ENCODE data around the gene C19orf85. TPM values are rescaled to one million over a fixed set of nuclear protein-coding genes. Genes with fewer than 3 reads are reported as not detected.

Gene C19orf85
- total and polyA plus RNA-seq, 3 experiments from 2014 or later = not detected

GRCh38 chr19:55437410-55437809, 27.1 kb downstream of the C19orf85 start:
- H3K4me1 ChIP-seq (ENCODE audit: insufficient read depth, low read length) = peaks cover 15% of the 10 kb centered on the region
- POLR2A ChIA-PET = no interaction called here
- H3K9me3 Mint-ChIP-seq = peaks cover 0 to 3% (median 3%) of the 10 kb centered on the region in 5 donors
- peaks cover 0 to 5% (median 1%) of the 10 kb centered on the region in 3 donors for H3K36me3 Mint-ChIP-seq
- no peak overlapping the region for H3K27ac ChIP-seq (ENCODE audit: low read depth, low read length)
- H3K27ac Mint-ChIP-seq = no peak overlapping the region
- H3K4me3 ChIP-seq (ENCODE audit: low read length) = no peak overlapping the region
- peaks cover 44% of the 10 kb centered on the region for H3K27me3 ChIP-seq (ENCODE audit: insufficient read depth, low read length, poor library complexity, severe bottlenecking)
- H3K4me1 Mint-ChIP-seq = peaks cover 13 to 19% (median 14%) of the 10 kb centered on the region in 3 donors
- no peak for DNase-seq
- H3K4me3 Mint-ChIP-seq = no peak overlapping the region
- CTCF ChIA-PET = interaction anchor here (1.0 to 1.1 kb wide), 2 partner anchors 31 to 66 kb away, joined by 3 to 4 read pairs; no protein-coding TSS in a partner anchor
- peaks cover 43 to 51% of the 10 kb centered on the region in 2 donors for H3K27me3 Mint-ChIP-seq
- no peaks in the 10 kb centered on the region for H3K36me3 ChIP-seq (ENCODE audit: insufficient read depth, low read length)
- no peaks in the 10 kb centered on the region for H3K9me3 ChIP-seq (ENCODE audit: low read length)

GRCh38 chr19:55436847-55437246, 27.7 kb downstream of the C19orf85 start:
- Mint-ChIP-seq H3K36me3 (peaks cover 0 to 5% (median 1%) of the 10 kb centered on the region in 3 donors), H3K27me3 (peaks cover 46 to 54% of the 10 kb centered on the region in 2 donors), H3K4me1 (peaks cover 12 to 19% (median 13%) of the 10 kb centered on the region in 3 donors), H3K9me3 (peaks cover 0 to 3% (median 3%) of the 10 kb centered on the region in 5 donors), H3K27ac (no peak overlapping the region), H3K4me3 (no peak overlapping the region)
- peaks cover 12% of the 10 kb centered on the region for H3K4me1 ChIP-seq (ENCODE audit: insufficient read depth, low read length)
- no peaks in the 10 kb centered on the region for H3K36me3 ChIP-seq (ENCODE audit: insufficient read depth, low read length)
- H3K9me3 ChIP-seq (ENCODE audit: low read length) = no peaks in the 10 kb centered on the region
- H3K4me3 ChIP-seq (ENCODE audit: low read length) = no peak overlapping the region
- DNase-seq = no peak
- ChIA-PET CTCF (interaction anchor here (1.0 to 1.1 kb wide), 2 partner anchors 32 to 67 kb away, joined by 3 to 4 read pairs; no protein-coding TSS in a partner anchor), POLR2A (no interaction called here)
- peaks cover 48% of the 10 kb centered on the region for H3K27me3 ChIP-seq (ENCODE audit: insufficient read depth, low read length, poor library complexity, severe bottlenecking)
- H3K27ac ChIP-seq (ENCODE audit: low read depth, low read length) = no peak overlapping the region

- Mint-ChIP-seq H3K27me3 (peaks cover 43 to 57% of the 10 kb centered on the region in 2 donors), H3K4me1 (peaks cover 0 to 7% (median 1%) of the 10 kb centered on the region in 3 donors), H3K4me3 (no peak overlapping the region), H3K27ac (no peak overlapping the region), H3K36me3 (peaks cover 0 to 10% (median 0%) of the 10 kb centered on the region in 3 donors), H3K9me3 (peaks cover 0 to 3% (median 3%) of the 10 kb centered on the region in 5 donors)
- Histone ChIP-seq H3K36me3 (ENCODE audit: insufficient read depth, low read length) (no peaks in the 10 kb centered on the region), H3K27ac (ENCODE audit: low read depth, low read length) (no peak overlapping the region), H3K4me1 (ENCODE audit: insufficient read depth, low read length) (no peaks in the 10 kb centered on the region), H3K9me3 (ENCODE audit: low read length) (no peaks in the 10 kb centered on the region), H3K4me3 (ENCODE audit: low read length) (no peak overlapping the region), H3K27me3 (ENCODE audit: insufficient read depth, low read length, poor library complexity, severe bottlenecking) (peaks cover 41% of the 10 kb centered on the region)
- ChIA-PET CTCF (no interaction called here), POLR2A (no interaction called here)
- DNase-seq = no peak
These were observed 29.5 kb downstream of the C19orf85 start for GRCh38 chr19:55435020-55435419.

GRCh38 chr19:55434356-55434919, 30.1 kb downstream of the C19orf85 start:
- CTCF ChIA-PET = no interaction called here
- peaks cover 44 to 57% of the 10 kb centered on the region in 2 donors for H3K27me3 Mint-ChIP-seq
- H3K9me3 Mint-ChIP-seq = peaks cover 0 to 3% (median 3%) of the 10 kb centered on the region in 5 donors
- Histone ChIP-seq H3K27me3 (ENCODE audit: insufficient read depth, low read length, poor library complexity, severe bottlenecking) (peaks cover 36% of the 10 kb centered on the region), H3K4me1 (ENCODE audit: insufficient read depth, low read length) (no peaks in the 10 kb centered on the region), H3K9me3 (ENCODE audit: low read length) (no peaks in the 10 kb centered on the region), H3K36me3 (ENCODE audit: insufficient read depth, low read length) (no peaks in the 10 kb centered on the region), H3K27ac (ENCODE audit: low read depth, low read length) (no peak overlapping the region), H3K4me3 (ENCODE audit: low read length) (no peak overlapping the region)
- no peak overlapping the region for H3K4me3 Mint-ChIP-seq
- no peak overlapping the region for H3K27ac Mint-ChIP-seq
- DNase-seq = no peak
- H3K4me1 Mint-ChIP-seq = peaks cover 0 to 7% (median 0%) of the 10 kb centered on the region in 3 donors
- POLR2A ChIA-PET = no interaction called here
- peaks cover 0 to 10% (median 0%) of the 10 kb centered on the region in 3 donors for H3K36me3 Mint-ChIP-seq

GRCh38 chr19:55433292-55433691, 31.3 kb downstream of the C19orf85 start:
- Histone ChIP-seq H3K27me3 (ENCODE audit: insufficient read depth, low read length, poor library complexity, severe bottlenecking) (peaks cover 34% of the 10 kb centered on the region), H3K36me3 (ENCODE audit: insufficient read depth, low read length) (no peaks in the 10 kb centered on the region), H3K9me3 (ENCODE audit: low read length) (no peaks in the 10 kb centered on the region), H3K27ac (ENCODE audit: low read depth, low read length) (no peak overlapping the region), H3K4me3 (ENCODE audit: low read length) (no peak overlapping the region), H3K4me1 (ENCODE audit: insufficient read depth, low read length) (no peaks in the 10 kb centered on the region)
- CTCF ChIA-PET = no interaction called here
- peaks cover 0 to 2% (median 0%) of the 10 kb centered on the region in 5 donors for H3K9me3 Mint-ChIP-seq
- H3K27ac Mint-ChIP-seq = no peak overlapping the region
- POLR2A ChIA-PET = no interaction called here
- peaks cover 0 to 5% (median 0%) of the 10 kb centered on the region in 3 donors for H3K36me3 Mint-ChIP-seq
- H3K27me3 Mint-ChIP-seq = peaks cover 40 to 55% of the 10 kb centered on the region in 2 donors
- peaks cover 0 to 7% (median 0%) of the 10 kb centered on the region in 3 donors for H3K4me1 Mint-ChIP-seq
- no peak for DNase-seq
- H3K4me3 Mint-ChIP-seq = no peak overlapping the region

GRCh38 chr19:55432241-55432959, 32.2 kb downstream of the C19orf85 start:
- H3K9me3 ChIP-seq (ENCODE audit: low read length) = no peaks in the 10 kb centered on the region
- no peak for DNase-seq
- Mint-ChIP-seq H3K27ac (no peak overlapping the region), H3K4me1 (peaks cover 0 to 7% (median 0%) of the 10 kb centered on the region in 3 donors), H3K36me3 (peaks cover 0 to 5% (median 0%) of the 10 kb centered on the region in 3 donors), H3K9me3 (no peaks in the 10 kb centered on the region), H3K4me3 (no peak overlapping the region), H3K27me3 (peaks cover 39 to 58% of the 10 kb centered on the region in 2 donors)
- H3K27me3 ChIP-seq (ENCODE audit: insufficient read depth, low read length, poor library complexity, severe bottlenecking) = peaks cover 35% of the 10 kb centered on the region
- H3K4me1 ChIP-seq (ENCODE audit: insufficient read depth, low read length) = no peaks in the 10 kb centered on the region
- ChIA-PET POLR2A (no interaction called here), CTCF (no interaction called here)
- H3K27ac ChIP-seq (ENCODE audit: low read depth, low read length) = no peak overlapping the region
- no peaks in the 10 kb centered on the region for H3K36me3 ChIP-seq (ENCODE audit: insufficient read depth, low read length)
- no peak overlapping the region for H3K4me3 ChIP-seq (ENCODE audit: low read length)

- H3K36me3 Mint-ChIP-seq = peaks cover 0 to 5% (median 0%) of the 10 kb centered on the region in 3 donors
- no peak for DNase-seq
- Histone ChIP-seq H3K4me3 (ENCODE audit: low read length) (no peak overlapping the region), H3K36me3 (ENCODE audit: insufficient read depth, low read length) (no peaks in the 10 kb centered on the region), H3K4me1 (ENCODE audit: insufficient read depth, low read length) (no peaks in the 10 kb centered on the region), H3K27me3 (ENCODE audit: insufficient read depth, low read length, poor library complexity, severe bottlenecking) (peaks cover 35% of the 10 kb centered on the region), H3K9me3 (ENCODE audit: low read length) (no peaks in the 10 kb centered on the region), H3K27ac (ENCODE audit: low read depth, low read length) (no peak overlapping the region)
- H3K9me3 Mint-ChIP-seq = no peaks in the 10 kb centered on the region
- ChIA-PET POLR2A (no interaction called here), CTCF (no interaction called here)
- H3K27ac Mint-ChIP-seq = peak overlapping the region in 1 of 8 donors; percentile 17
- no peak overlapping the region for H3K4me3 Mint-ChIP-seq
- no peaks in the 10 kb centered on the region for H3K4me1 Mint-ChIP-seq
- H3K27me3 Mint-ChIP-seq = peaks cover 30 to 53% of the 10 kb centered on the region in 2 donors
These were observed 33.4 kb downstream of the C19orf85 start for GRCh38 chr19:55431183-55431582.

- no peak overlapping the region for H3K27ac ChIP-seq (ENCODE audit: low read depth, low read length)
These were observed 38.5 kb downstream of the C19orf85 start for GRCh38 chr19:55426042-55426441.

More at GRCh38 chr19:55426042-55426441, 38.5 kb downstream of the C19orf85 start:
- H3K27ac Mint-ChIP-seq = no peak overlapping the region
- peaks cover 14% of the 10 kb centered on the region for H3K4me1 ChIP-seq (ENCODE audit: insufficient read depth, low read length)
- H3K4me1 Mint-ChIP-seq = peaks cover 6 to 12% (median 8%) of the 10 kb centered on the region in 3 donors
- ChIA-PET CTCF (interaction anchor here (1.1 kb wide), 1 partner anchor 284 kb away, joined by 3 read pairs; no protein-coding TSS in a partner anchor), POLR2A (no interaction called here)
- H3K27me3 Mint-ChIP-seq = peaks cover 29 to 54% of the 10 kb centered on the region in 2 donors
- peaks cover 11% of the 10 kb centered on the region for H3K27me3 ChIP-seq (ENCODE audit: insufficient read depth, low read length, poor library complexity, severe bottlenecking)
- H3K9me3 ChIP-seq (ENCODE audit: low read length) = no peaks in the 10 kb centered on the region
- no peak overlapping the region for H3K4me3 Mint-ChIP-seq
- no peaks in the 10 kb centered on the region for H3K36me3 ChIP-seq (ENCODE audit: insufficient read depth, low read length)
- no peak overlapping the region for H3K4me3 ChIP-seq (ENCODE audit: low read length)
- H3K36me3 Mint-ChIP-seq = peaks cover 0 to 2% (median 2%) of the 10 kb centered on the region in 3 donors
- no peak for DNase-seq
- no peaks in the 10 kb centered on the region for H3K9me3 Mint-ChIP-seq
